PFSK-1 (cell line): Measurements from ENCODE around the gene PSMC4.

Experiments
- FOXP2 ChIP-seq: optimal IDR thresholded peaks from 2 replicates; pipeline ENCODE3; 2011; ENCODE audit warnings: borderline replicate concordance, control low read depth, inconsistent platforms; ENCODE audit not compliant: insufficient read depth; ENCODE audit errors: extremely low read length, extremely low read depth
- POLR2AphosphoS5 ChIP-seq: IDR thresholded peaks from 2 replicates; pipeline ENCODE4 v1.6.1; 2012; ENCODE audit warnings: low read depth, mild to moderate bottlenecking, control low read depth, low read length, moderate library complexity
- REST ChIP-seq, 2 experiments: IDR thresholded peaks; 2 replicates each; pipeline versions ENCODE4 v1.6.1 to v1.8.0; 2011 to 2012; ENCODE audit warnings: low read depth in 2 of 2, low read length in 2 of 2, control low read depth in 1 of 2, inconsistent platforms in 1 of 2, mild to moderate bottlenecking in 1 of 2, moderate library complexity in 1 of 2; ENCODE audit not compliant: insufficient read depth in 1 of 2
- SIN3A ChIP-seq: IDR thresholded peaks from 2 replicates; pipeline ENCODE4 v1.6.1; 2012; ENCODE audit warnings: mild to moderate bottlenecking, low read length, moderate library complexity, borderline replicate concordance; ENCODE audit not compliant: insufficient read depth
- TAF1 ChIP-seq: IDR thresholded peaks from 2 replicates; pipeline ENCODE4 v1.6.1; 2012; ENCODE audit warnings: low read length, control low read depth, borderline replicate concordance; ENCODE audit not compliant: insufficient read depth

Gene PSMC4

GRCh38 chr19:39927076-39927475 is 43.9 kb upstream of the PSMC4 start:
- TF ChIP-seq FOXP2 = no peak
- TF ChIP-seq TAF1 = no peak
- TF ChIP-seq REST (IDR thresholded peaks at IDR 0.05; ENCODE audit: insufficient read depth in 1 of 2, low read depth in 2 of 2, low read length in 2 of 2) = no peak
- no peak for TF ChIP-seq POLR2AphosphoS5
- TF ChIP-seq SIN3A = no peak

GRCh38 chr19:39927524-39928356 is 43.2 kb upstream of the PSMC4 start:
- TF ChIP-seq FOXP2 (no peak), POLR2AphosphoS5 (no peak), REST (IDR thresholded peaks at IDR 0.05; ENCODE audit: insufficient read depth in 1 of 2, low read depth in 2 of 2, low read length in 2 of 2) (no peak), SIN3A (no peak), TAF1 (no peak)

GRCh38 chr19:39928357-39928725 is 42.6 kb upstream of the PSMC4 start:
- TF ChIP-seq TAF1 (no peak), REST (IDR thresholded peaks at IDR 0.05; ENCODE audit: insufficient read depth in 1 of 2, low read depth in 2 of 2, low read length in 2 of 2) (no peak), FOXP2 (no peak), SIN3A (no peak), POLR2AphosphoS5 (no peak)

DNA sequence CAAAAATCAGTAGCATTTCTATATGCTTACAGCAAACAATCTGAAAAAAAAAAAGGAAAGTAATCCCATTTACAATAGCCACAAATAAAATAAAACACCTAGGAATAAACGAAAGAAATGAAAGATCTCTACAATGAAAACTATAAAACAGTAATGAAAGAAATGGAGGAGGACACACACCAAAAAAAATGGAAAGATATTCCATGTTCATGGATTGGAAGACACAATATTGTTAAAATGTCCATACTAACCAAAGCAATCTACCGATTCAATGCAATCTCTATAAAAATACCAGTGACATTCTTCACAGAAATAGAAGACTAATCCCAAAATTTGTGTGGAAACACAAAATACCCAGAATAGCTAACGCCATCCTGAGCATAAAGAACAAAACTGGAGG is 41.2 kb upstream of the PSMC4 start:
- TF ChIP-seq TAF1 (no peak), FOXP2 (no peak), SIN3A (no peak), POLR2AphosphoS5 (no peak), REST (IDR thresholded peaks at IDR 0.05; ENCODE audit: insufficient read depth in 1 of 2, low read depth in 2 of 2, low read length in 2 of 2) (no peak)
